GM23338 (cell line): ENCODE results near the gene DYRK4.

Experiments used
- CREB1 ChIP-seq: fragments of 250-450 bp; sonication (Bioruptor Pico); IDR thresholded peaks from 2 replicates; pipeline ENCODE4 v1.5.0; 2020; ENCODE audit warnings: low read depth, mild to moderate bottlenecking, moderate library complexity
- EZH2 ChIP-seq: fragments of 200-600 bp; sonication (generic); IDR thresholded peaks from one replicate; pipeline ENCODE4 v1.8.0; 2017; ENCODE audit warnings: antibody characterized with exemption, mild to moderate bottlenecking, low read depth; ENCODE audit not compliant: unreplicated experiment
- EZH2phosphoT487 ChIP-seq: fragments of 200-600 bp; sonication (generic); IDR thresholded peaks from one replicate; pipeline ENCODE4 v1.8.1; 2018; ENCODE audit warnings: antibody characterized with exemption; ENCODE audit not compliant: unreplicated experiment
- JUNB ChIP-seq: IDR thresholded peaks from one replicate; pipeline ENCODE4 v1.6.1; 2016; ENCODE audit warnings: antibody characterized with exemption; ENCODE audit not compliant: unreplicated experiment
- NANOG ChIP-seq: IDR thresholded peaks from 2 replicates; pipeline ENCODE4 v1.6.1; 2016; ENCODE audit warnings: antibody characterized with exemption, borderline replicate concordance
- POLR2AphosphoS5 ChIP-seq: IDR thresholded peaks from 2 replicates; pipeline ENCODE4 v1.6.1; 2016; ENCODE audit warnings: antibody characterized with exemption, low read depth
- REST ChIP-seq: IDR thresholded peaks from one replicate; pipeline ENCODE4 v1.6.1; 2018; ENCODE audit warnings: antibody characterized with exemption; ENCODE audit not compliant: unreplicated experiment
- TF ChIP-seq, protein P1 (sequence below), 2 experiments: fragments of 200-600 bp in 1 of 2; sonication (generic) in 1 of 2; conservative IDR thresholded peaks; 2 replicates each; pipeline versions ENCODE4 v1.5.1 to v1.6.1; 2016 to 2017; ENCODE audit warnings: antibody characterized with exemption in 2 of 2, low read depth in 2 of 2, mild to moderate bottlenecking in 2 of 2, moderate library complexity in 1 of 2

DNA sequence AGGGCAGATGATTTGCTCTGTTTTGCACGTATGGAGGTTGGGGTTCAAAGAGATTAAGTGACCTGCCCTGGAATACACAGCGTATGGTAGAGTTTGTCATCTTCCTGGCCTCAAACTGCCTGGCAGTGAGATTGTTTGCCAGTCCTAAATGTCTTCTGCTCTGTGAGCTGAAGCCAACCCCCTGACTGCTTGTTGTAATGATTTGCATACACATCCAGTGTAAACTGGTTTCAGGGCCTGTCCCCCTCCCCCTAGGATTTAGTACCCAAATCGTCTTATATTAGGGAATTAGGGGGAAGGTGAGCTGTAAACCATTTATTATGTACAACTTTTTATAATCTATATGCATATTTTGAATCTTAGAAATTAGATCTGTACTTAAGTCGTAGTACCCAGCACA lies 48.5 kb downstream of the DYRK4 start:
- TF ChIP-seq, protein P1, sequence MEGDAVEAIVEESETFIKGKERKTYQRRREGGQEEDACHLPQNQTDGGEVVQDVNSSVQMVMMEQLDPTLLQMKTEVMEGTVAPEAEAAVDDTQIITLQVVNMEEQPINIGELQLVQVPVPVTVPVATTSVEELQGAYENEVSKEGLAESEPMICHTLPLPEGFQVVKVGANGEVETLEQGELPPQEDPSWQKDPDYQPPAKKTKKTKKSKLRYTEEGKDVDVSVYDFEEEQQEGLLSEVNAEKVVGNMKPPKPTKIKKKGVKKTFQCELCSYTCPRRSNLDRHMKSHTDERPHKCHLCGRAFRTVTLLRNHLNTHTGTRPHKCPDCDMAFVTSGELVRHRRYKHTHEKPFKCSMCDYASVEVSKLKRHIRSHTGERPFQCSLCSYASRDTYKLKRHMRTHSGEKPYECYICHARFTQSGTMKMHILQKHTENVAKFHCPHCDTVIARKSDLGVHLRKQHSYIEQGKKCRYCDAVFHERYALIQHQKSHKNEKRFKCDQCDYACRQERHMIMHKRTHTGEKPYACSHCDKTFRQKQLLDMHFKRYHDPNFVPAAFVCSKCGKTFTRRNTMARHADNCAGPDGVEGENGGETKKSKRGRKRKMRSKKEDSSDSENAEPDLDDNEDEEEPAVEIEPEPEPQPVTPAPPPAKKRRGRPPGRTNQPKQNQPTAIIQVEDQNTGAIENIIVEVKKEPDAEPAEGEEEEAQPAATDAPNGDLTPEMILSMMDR (conservative IDR thresholded peaks at IDR 0.05; ENCODE audit: low read depth in 2 of 2) = no peak
- TF ChIP-seq JUNB (no peak), POLR2AphosphoS5 (no peak), EZH2phosphoT487 (no peak), EZH2 (no peak), CREB1 (no peak), REST (no peak), NANOG (no peak)
